ENCODE results near the gene THSD7B. TPM values are rescaled to one million over a fixed set of nuclear protein-coding genes. Genes with fewer than 3 reads are reported as not detected.

THSD7B gene
- total RNA-seq, 1 donor from 2014 or later: 1.2 TPM

- Histone ChIP-seq H3K9ac (no peak overlapping the region), H3K4me1 (no peaks in the 10 kb centered on the region), H3K4me2 (no peak overlapping the region), H3K27ac (no peak overlapping the region), H2AFZ (replicated peaks) (no peak overlapping the region), H3K9me3 (ENCODE audit: low read depth) (no peaks in the 10 kb centered on the region), H3K79me2 (ENCODE audit: low read depth) (no peaks in the 10 kb centered on the region), H3K27me3 (no peaks in the 10 kb centered on the region), H3F3A (ENCODE audit: low read depth) (no peaks in the 10 kb centered on the region), H4K20me1 (ENCODE audit: low read depth) (no peaks in the 10 kb centered on the region), H3K4me3 (no peak overlapping the region), H3K36me3 (no peaks in the 10 kb centered on the region)
- no peak for DNase-seq (ENCODE audit: low spot score)
- Mint-ChIP-seq H3K27me3 (ENCODE audit: insufficient read depth, low read depth) (no peaks in the 10 kb centered on the region), H3K4me1 (no peaks in the 10 kb centered on the region), H3K36me3 (no peaks in the 10 kb centered on the region), H3K27ac (no peak overlapping the region), H3K4me3 (no peak overlapping the region), H3K9me3 (no peaks in the 10 kb centered on the region)
- TF ChIP-seq EZH2 (IDR thresholded peaks at IDR 0.05) (no peak), CTCF (IDR thresholded peaks at IDR 0.05) (no peak), EZH2phosphoT487 (IDR thresholded peaks at IDR 0.05) (no peak)
Measured at GRCh38 chr2:137405496-137405895, 640.2 kb downstream of the THSD7B start.

- no peaks in the 10 kb centered on the region for H3K27me3 ChIP-seq
- H3F3A ChIP-seq (ENCODE audit: low read depth): no peaks in the 10 kb centered on the region
- no peak overlapping the region for H3K27ac Mint-ChIP-seq
- H3K27ac ChIP-seq: no peak overlapping the region
- H4K20me1 ChIP-seq (ENCODE audit: low read depth): no peaks in the 10 kb centered on the region
- no peak overlapping the region for H2AFZ ChIP-seq (replicated peaks)
- no peaks in the 10 kb centered on the region for H3K4me1 ChIP-seq
- H3K4me3 Mint-ChIP-seq: no peak overlapping the region
- TF ChIP-seq EZH2phosphoT487 (IDR thresholded peaks at IDR 0.05) (no peak), CTCF (IDR thresholded peaks at IDR 0.05) (no peak), EZH2 (IDR thresholded peaks at IDR 0.05) (no peak)
- H3K4me1 Mint-ChIP-seq: no peaks in the 10 kb centered on the region
- H3K36me3 ChIP-seq: no peaks in the 10 kb centered on the region
- H3K36me3 Mint-ChIP-seq: no peaks in the 10 kb centered on the region
- H3K9me3 Mint-ChIP-seq: no peaks in the 10 kb centered on the region
- no peak overlapping the region for H3K4me2 ChIP-seq
- no peaks in the 10 kb centered on the region for H3K9me3 ChIP-seq (ENCODE audit: low read depth)
- no peaks in the 10 kb centered on the region for H3K27me3 Mint-ChIP-seq (ENCODE audit: insufficient read depth, low read depth)
- H3K9ac ChIP-seq: no peak overlapping the region
- no peak overlapping the region for H3K4me3 ChIP-seq
- DNase-seq (ENCODE audit: low spot score): no peak
- H3K79me2 ChIP-seq (ENCODE audit: low read depth): no peaks in the 10 kb centered on the region
Measured at GRCh38 chr2:137411585-137411984, 646.2 kb downstream of the THSD7B start.

- Histone ChIP-seq H3K4me3 (no peak overlapping the region), H2AFZ (replicated peaks) (no peak overlapping the region), H3K27me3 (no peaks in the 10 kb centered on the region), H3K4me2 (no peak overlapping the region), H3K4me1 (no peaks in the 10 kb centered on the region), H3K9ac (no peak overlapping the region), H3F3A (ENCODE audit: low read depth) (no peaks in the 10 kb centered on the region), H4K20me1 (ENCODE audit: low read depth) (no peaks in the 10 kb centered on the region), H3K9me3 (ENCODE audit: low read depth) (no peaks in the 10 kb centered on the region), H3K27ac (no peak overlapping the region), H3K79me2 (ENCODE audit: low read depth) (no peaks in the 10 kb centered on the region), H3K36me3 (no peaks in the 10 kb centered on the region)
- no peaks in the 10 kb centered on the region for H3K4me1 Mint-ChIP-seq
- no peaks in the 10 kb centered on the region for H3K36me3 Mint-ChIP-seq
- H3K4me3 Mint-ChIP-seq: no peak overlapping the region
- no peak overlapping the region for H3K27ac Mint-ChIP-seq
- no peak for TF ChIP-seq EZH2phosphoT487 (IDR thresholded peaks at IDR 0.05)
- no peak for TF ChIP-seq EZH2 (IDR thresholded peaks at IDR 0.05)
- TF ChIP-seq CTCF (IDR thresholded peaks at IDR 0.05): no peak
- H3K27me3 Mint-ChIP-seq (ENCODE audit: insufficient read depth, low read depth): no peaks in the 10 kb centered on the region
- DNase-seq (ENCODE audit: low spot score): peak; percentile 7
- no peaks in the 10 kb centered on the region for H3K9me3 Mint-ChIP-seq
Measured at GRCh38 chr2:137420744-137421143, 655.4 kb downstream of the THSD7B start.

Measured in neural progenitor cell (in vitro differentiated cells).